ENCODE data around the gene GLS.

DNA sequence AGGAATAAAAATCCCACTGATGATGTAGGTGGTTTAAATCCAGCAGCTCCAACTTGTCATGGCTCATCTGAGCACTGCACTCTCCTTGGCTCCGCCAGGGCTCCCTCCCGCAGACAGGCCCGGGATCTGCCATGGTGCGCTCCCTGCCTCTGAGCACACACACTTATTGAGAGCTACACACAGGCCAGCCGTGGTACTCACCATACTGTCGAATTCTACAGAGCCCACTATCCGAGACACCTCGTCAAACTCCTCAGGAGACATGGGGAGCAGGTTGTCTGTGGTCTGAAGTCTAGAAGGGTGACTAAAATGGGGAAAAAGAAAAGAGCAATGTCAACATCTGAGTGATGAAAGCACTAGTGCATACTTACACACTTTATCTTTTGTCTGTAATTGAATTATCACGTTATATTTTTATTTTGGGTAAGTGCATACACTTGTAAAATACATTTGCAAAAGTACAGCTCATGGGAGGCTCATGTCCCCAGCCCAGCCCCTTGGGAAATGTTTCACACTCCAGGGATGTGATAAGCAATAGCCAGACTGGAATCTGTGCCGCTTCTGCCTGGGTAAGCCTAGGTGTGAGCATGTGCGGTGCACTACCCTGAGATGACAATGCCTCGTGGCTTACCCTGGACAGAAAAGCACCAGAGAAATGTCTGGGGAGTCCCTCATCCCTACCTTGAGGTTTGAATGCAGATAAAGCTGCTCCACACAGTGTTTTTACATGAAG, 94.2 kb downstream of the GLS start:
- TF ChIP-seq, protein P1, sequence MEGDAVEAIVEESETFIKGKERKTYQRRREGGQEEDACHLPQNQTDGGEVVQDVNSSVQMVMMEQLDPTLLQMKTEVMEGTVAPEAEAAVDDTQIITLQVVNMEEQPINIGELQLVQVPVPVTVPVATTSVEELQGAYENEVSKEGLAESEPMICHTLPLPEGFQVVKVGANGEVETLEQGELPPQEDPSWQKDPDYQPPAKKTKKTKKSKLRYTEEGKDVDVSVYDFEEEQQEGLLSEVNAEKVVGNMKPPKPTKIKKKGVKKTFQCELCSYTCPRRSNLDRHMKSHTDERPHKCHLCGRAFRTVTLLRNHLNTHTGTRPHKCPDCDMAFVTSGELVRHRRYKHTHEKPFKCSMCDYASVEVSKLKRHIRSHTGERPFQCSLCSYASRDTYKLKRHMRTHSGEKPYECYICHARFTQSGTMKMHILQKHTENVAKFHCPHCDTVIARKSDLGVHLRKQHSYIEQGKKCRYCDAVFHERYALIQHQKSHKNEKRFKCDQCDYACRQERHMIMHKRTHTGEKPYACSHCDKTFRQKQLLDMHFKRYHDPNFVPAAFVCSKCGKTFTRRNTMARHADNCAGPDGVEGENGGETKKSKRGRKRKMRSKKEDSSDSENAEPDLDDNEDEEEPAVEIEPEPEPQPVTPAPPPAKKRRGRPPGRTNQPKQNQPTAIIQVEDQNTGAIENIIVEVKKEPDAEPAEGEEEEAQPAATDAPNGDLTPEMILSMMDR (IDR thresholded peaks at IDR 0.05; ENCODE audit: extremely low read depth in 1 of 2, insufficient read depth in 1 of 2, low read depth in 1 of 2, low read length in 2 of 2) = no peak
- TF ChIP-seq FOS (IDR thresholded peaks at IDR 0.05; ENCODE audit: borderline replicate concordance, insufficient read depth, low read length) (no peak), POLR2A (IDR thresholded peaks at IDR 0.05; ENCODE audit: low read depth, low read length) (no peak), POLR2AphosphoS5 (IDR thresholded peaks at IDR 0.05; ENCODE audit: insufficient read depth, low read depth, low read length) (no peak), EZH2 (IDR thresholded peaks at IDR 0.05; ENCODE audit: borderline replicate concordance, low read depth, low read length, severe bottlenecking) (no peak)

All from endothelial cell of umbilical vein (primary cell).